Stimulated activated CD4-positive, alpha-beta T cell treated with anti-CD3 and anti-CD28 coated beads, Interleukin-2, amount 100 ng/mL, for 24 hours (primary cell): Measurements from ENCODE around the gene FPR1.
A peak's percentile ranks its signal among the peaks of the same experiment; 100 is the strongest.

ENCODE experiments used
- DNase-seq, 2 donors: peaks; one replicate each; pipeline ENCODE4 v3.0.0-alpha.2; 2020

FPR1 gene

DNA sequence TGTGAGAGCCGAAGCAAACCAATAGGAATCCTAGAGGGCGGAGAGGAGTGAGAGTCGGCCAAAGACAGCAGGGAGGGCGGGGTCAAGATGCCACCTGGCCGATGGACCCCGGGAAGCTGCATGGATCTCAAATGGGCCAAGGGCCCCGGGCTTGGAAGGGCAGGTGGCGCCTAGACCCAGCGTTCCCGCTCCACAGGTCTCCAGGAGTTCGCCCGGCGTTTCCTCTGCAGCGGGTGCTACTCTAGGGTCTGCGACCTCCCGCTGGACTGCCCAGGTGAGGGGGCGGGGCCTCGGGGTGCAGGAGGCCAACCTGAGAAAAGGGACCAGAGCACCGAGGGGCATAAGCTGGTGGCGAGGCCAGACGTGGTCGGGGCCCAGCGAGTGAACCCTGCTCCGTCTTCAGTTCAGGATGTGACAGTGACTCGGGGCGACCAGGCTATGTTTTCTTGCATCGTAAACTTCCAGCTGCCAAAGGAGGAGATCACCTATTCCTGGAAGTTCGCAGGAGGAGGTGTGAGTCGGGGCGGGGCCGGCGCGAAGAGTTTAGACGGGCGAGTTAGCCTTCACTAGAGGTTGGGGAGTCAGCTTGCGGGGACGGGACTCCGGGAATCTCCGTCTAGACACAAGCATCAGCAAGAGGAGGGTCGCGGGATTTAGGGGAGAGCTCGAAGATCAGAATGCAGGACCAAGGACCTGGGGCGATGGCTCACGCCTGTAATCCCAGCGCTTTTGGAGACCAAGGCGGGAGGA, 48.7 kb downstream of the FPR1 start:
- peak in 1 of 2 donors; percentile 20 for DNase-seq

DNA sequence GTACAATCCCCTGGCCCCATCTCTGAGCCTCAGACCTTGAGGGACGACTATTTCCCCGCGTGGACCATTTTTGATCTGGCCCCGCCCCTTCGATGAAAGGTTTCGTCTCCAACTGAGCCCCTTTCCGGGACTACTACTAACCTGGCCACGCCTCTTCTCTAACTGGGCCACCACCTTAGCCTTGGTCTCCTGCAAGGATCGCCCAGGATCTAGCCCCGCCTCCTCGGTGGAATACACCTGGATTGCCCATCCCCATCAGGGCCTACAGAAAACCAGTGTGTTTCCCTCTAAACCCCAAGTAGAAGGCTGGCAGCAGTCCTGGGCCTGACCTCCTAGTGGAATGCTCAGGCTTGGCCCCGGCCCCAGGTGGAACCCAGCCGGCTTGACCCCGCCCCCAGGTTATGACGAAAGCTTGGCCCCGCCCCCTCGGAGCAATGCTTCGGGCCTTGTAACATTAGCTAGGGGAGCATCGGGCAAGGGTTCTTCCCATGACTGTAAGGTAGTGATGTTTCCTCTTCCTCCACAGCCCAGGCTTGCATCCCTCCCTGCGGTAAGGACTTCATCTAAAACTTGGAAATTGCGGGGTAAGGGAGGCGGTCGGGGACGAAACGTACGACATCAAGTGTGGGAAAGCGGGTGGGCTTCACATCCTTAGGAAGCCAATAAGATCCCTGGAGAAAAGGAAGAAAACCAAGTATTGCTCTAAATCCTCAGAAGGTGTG, 49.4 kb downstream of the FPR1 start:
- DNase-seq: peak; percentile 50 to 60

- no peak for DNase-seq
Measured at GRCh38 chr19:51701468-51702100, 50.1 kb downstream of the FPR1 start.

DNA sequence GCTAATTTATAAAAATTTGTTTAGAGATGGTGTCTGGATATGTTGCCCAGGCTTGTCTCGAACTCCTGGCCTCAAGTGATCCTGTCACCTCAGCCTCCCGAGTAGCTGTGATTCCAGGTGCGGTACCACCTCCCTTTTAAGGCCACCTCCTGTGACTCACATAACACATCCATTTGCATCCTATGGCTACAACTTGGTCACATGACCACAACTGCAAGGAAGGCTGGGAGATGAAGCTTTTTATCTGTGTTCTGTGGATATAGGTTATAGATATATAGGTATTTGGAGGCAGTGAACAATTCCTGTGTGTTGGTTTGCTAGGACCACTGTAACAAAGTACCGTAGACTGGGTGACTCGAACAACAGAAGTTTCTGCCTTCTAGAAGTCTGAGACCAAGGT, 52.5 kb downstream of the FPR1 start:
- no peak for DNase-seq

DNA sequence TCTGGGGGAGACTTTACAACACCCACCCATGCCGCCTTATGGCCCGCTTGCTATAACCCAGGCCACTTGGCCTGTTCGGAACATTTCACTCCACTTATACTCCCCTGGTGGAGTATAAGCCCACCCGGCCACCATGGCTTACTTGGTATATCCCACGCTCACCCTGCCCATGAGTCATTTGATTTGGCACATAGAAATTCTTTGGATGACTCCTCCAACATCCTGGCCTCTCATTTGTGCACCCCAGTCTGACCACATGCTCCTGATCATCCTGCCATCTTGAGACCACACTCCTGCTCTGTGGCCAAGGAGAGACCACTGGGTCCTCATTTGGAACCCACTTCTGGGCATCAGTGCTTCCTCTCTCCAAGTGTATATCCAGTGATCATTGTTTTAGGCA, 53.4 kb downstream of the FPR1 start:
- no peak for DNase-seq

- DNase-seq: no peak
Measured at GRCh38 chr19:51697169-51697776, 54.4 kb downstream of the FPR1 start.

DNA sequence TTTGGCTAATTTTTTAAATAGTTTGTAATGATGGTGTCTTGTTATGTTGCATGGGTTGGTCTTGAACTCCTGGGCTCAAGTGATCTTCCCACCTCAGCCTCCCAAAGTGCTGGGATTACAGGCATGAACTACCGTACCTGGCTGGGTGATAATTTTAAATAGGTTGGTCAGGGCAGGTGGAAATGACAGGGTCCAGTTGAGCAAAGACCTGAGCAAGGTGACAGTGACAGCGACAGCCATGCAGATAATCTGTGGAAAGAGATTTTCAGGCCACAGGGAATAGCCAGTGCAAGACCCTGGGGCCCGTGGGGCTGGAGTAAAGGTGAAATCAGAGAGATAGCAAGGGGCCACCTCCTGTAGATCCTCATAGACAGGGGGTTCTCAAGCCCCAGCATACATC, 55.1 kb downstream of the FPR1 start:
- no peak for DNase-seq
